K562 treated with DMSO at 1 percent for 12 hours (cell line): ENCODE data around the gene CGRRF1. TPM values are rescaled to one million over a fixed set of nuclear protein-coding genes. Genes with fewer than 3 reads are reported as not detected.

Experiments used
- total RNA-seq: library from RNA; unstranded; fragments of 300-600 nt; gene quantifications from 2 replicates; pipeline ENCODE4 v1.2.3, GENCODE V29; 2022; ENCODE audit not compliant: insufficient read depth

Gene CGRRF1
- 5.1 and 7.8 TPM in 2 replicates for total RNA-seq

GRCh38 chr14:54509546-54510501 is at the start of gene CGRRF1:
TSS of gene CGRRF1 (plus strand) at chr14:54509906. CDS start at chr14:54509960, 54 bp downstream.

GRCh38 chr14:54488646-54489317 is 20.9 kb upstream of the CGRRF1 start, which contains the start of gene GMFB:
TSS of gene GMFB (minus strand) at chr14:54488980. CDS start at chr14:54488927, 53 bp downstream.

GRCh38 chr14:54566410-54567223 is 56.9 kb downstream of the CGRRF1 start, which contains the start of gene SAMD4A:
TSS of gene SAMD4A (plus strand) at chr14:54567128. CDS start at chr14:54567917, 789 bp downstream.

Other genes with a start within 250 kb of the CGRRF1 start
- 35.8 and 70.2 TPM in 2 replicates for gene CDKN3, start 112.9 kb upstream of the CGRRF1 start, total RNA-seq
- 50.6 and 59.4 TPM in 2 replicates for gene CNIH1, start 68.5 kb upstream of the CGRRF1 start, total RNA-seq
- gene GMFB, start 20.9 kb upstream of the CGRRF1 start, total RNA-seq, result 4.3 and 15.3 TPM in 2 replicates
- gene SAMD4A, start 57.2 kb downstream of the CGRRF1 start, total RNA-seq, result 0.98 and 4.1 TPM in 2 replicates